SH-SY5Y (cell line): ENCODE data around the gene MTFP1.

ENCODE experiments used
- GATA2 ChIP-seq: IDR thresholded peaks from 2 replicates; pipeline ENCODE4 v1.6.1; 2011; ENCODE audit warnings: mild to moderate bottlenecking, low read depth, low read length
- GATA3 ChIP-seq: IDR thresholded peaks from 2 replicates; pipeline ENCODE4 v1.6.1; 2011; ENCODE audit warnings: low read depth, mild to moderate bottlenecking, low read length, moderate library complexity

DNA sequence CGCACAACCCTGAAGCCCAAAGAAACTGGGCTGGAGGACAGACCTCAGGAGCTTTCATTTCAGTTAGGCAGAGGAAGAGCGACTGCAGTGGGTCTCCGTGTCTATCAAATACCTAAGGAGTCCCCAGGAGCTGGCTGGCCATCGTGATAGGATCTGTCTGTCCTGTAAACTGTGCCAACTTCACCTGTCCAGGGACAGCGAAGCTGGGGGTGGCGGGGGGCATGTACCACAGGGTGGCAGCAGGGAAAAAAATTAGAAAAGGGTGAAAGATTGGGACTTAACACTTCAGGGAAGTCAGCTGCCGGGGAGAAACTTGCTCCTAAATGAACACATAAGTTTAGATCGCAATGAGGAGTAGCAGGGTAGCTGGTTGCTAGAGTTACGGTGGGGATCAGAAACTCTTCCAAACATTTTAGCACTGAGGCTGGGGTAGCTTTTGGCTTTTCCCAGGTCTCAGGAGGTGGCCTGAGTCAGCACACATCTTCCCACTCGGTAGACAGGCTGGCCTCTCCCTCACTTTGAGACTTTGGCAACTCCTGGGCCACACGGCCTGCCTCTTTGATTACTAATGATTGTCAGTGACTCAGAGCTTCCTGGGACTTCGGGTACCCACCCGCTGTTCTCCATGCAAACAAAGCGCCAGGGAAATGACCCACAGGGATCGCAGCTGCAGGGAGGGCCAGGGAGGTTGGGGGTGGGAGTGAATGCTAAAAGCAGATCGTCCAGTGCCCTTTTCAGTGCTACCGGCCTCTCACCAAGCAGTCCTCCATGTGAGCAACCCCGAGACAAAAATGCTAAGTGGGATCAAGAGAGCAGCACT is 2.9 kb upstream of the MTFP1 start:
- no peak for TF ChIP-seq GATA2
- no peak for TF ChIP-seq GATA3
